GM06990 (cell line): ENCODE results near the gene ZBTB7C.

ENCODE experiments used
- DNase-seq: peaks from one replicate; pipeline ENCODE4 v3.0.0-alpha.2; 2011; ENCODE audit not compliant: insufficient read length; ENCODE audit errors: extremely low read depth
- H3K27me3 ChIP-seq: replicated peaks from 2 replicates; pipeline ENCODE4 v1.6.0; 2011; ENCODE audit warnings: low read length; ENCODE audit not compliant: control insufficient read depth, insufficient read depth
- H3K36me3 ChIP-seq: 2 replicates; pipeline ENCODE4 v1.5.1; 2011; ENCODE audit warnings: low read length; ENCODE audit not compliant: control insufficient read depth, insufficient read depth
- H3K4me3 ChIP-seq: replicated peaks from 2 replicates; pipeline ENCODE4 v1.5.1; 2011; ENCODE audit warnings: low read depth, mild to moderate bottlenecking, control low read depth, low read length
- TF ChIP-seq, protein P1 (sequence below): IDR thresholded peaks from 2 replicates; pipeline ENCODE4 v1.5.1; 2011; ENCODE audit warnings: low read length, control low read depth, mild to moderate bottlenecking, inconsistent platforms; ENCODE audit not compliant: insufficient read depth, poor library complexity, severe bottlenecking

ZBTB7C gene

DNA sequence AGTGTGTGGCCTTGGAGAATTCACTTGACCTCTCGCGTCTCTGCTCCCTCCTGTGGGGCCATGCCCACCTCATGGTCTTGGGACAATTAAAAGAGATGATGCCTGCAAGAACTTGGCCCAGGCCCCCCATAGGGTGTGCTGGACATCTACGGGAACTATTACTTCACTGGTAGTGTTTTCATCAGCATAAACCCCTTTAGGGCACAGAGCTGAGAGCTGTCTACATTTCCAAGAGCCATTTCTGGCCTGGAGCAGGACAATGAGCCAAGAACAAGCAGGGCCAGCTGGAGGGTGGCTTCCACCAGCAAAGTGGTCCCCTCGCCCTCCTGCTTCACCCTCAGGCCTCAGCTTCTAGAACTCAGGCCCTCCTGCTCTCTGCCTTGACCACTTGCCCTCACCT, 232.3 kb downstream of the ZBTB7C start:
- TF ChIP-seq, protein P1, sequence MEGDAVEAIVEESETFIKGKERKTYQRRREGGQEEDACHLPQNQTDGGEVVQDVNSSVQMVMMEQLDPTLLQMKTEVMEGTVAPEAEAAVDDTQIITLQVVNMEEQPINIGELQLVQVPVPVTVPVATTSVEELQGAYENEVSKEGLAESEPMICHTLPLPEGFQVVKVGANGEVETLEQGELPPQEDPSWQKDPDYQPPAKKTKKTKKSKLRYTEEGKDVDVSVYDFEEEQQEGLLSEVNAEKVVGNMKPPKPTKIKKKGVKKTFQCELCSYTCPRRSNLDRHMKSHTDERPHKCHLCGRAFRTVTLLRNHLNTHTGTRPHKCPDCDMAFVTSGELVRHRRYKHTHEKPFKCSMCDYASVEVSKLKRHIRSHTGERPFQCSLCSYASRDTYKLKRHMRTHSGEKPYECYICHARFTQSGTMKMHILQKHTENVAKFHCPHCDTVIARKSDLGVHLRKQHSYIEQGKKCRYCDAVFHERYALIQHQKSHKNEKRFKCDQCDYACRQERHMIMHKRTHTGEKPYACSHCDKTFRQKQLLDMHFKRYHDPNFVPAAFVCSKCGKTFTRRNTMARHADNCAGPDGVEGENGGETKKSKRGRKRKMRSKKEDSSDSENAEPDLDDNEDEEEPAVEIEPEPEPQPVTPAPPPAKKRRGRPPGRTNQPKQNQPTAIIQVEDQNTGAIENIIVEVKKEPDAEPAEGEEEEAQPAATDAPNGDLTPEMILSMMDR: no peak
- Histone ChIP-seq H3K4me3 (no peak overlapping the region), H3K36me3 (no peaks in the 10 kb centered on the region), H3K27me3 (no peaks in the 10 kb centered on the region; the same call in 1 of the 2 replicates)
- DNase-seq: no peak

DNA sequence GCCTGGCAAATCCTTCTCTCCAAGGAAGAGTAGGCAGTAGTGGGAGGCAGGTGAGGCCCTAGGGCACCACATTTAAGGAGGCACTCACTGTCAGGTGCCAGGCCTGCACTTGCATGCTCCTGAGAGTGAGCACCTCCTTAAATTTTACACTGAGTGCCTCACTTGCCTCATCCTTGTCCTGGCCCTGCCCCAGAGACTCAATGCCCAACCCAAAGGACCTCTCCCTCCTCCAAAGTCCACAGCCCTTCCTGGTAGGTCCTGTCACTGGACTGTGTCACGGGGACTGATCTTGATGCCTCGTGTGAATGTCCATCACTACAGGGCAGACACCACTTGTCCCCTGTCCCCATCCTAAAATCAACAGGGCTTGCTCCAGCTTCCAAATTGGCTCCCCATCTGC, 235.6 kb downstream of the ZBTB7C start:
- peaks cover 2% of the 10 kb centered on the region for H3K27me3 ChIP-seq
- TF ChIP-seq, protein P1: no peak
- no peak overlapping the region for H3K4me3 ChIP-seq
- no peaks in the 10 kb centered on the region for H3K36me3 ChIP-seq
- DNase-seq: no peak

DNA sequence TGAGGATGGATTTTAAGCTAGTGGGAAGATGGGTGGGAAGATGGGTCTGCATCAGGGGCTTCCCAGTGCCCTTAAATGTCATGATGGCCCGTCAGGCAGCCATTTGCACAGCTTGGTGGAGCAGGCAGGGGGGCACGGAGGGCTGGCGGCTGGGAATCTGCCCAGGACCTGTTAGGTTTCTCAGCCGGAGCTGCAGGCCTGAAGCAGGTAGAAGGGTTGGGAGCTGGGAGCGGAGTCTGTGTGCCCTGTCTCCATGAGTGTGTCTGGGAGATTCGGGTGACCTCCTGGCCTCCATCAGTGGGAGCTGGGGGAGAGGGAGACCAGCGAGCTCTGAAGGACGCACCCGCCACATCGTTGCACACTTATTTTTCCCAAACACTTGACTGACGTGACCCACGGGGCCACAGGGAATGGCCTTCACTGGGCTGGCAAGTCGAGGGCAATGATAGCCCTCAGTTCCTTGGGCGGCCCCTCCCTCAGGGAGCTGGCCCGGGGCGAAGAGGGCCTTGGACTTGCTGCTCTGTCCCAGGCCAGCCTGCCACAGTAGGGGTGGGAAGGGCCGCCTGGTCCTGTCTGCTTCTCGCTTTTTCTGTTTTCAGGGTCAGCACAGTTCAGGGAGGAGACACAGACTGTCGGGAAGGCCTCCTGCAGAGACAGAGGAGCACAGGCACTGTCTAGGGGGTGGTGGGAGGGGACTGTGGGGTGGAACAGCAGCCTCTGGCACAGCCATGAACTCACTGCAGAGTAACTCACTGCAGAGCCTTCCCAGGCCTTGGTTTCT, 236.8 kb downstream of the ZBTB7C start:
- TF ChIP-seq, protein P1: no peak
- H3K27me3 ChIP-seq: peaks cover 2% of the 10 kb centered on the region
- no peak overlapping the region for H3K4me3 ChIP-seq
- no peak for DNase-seq
- H3K36me3 ChIP-seq: no peaks in the 10 kb centered on the region

- TF ChIP-seq, protein P1: no peak
- H3K27me3 ChIP-seq: peaks cover 2% of the 10 kb centered on the region
- no peak for DNase-seq
Measured at GRCh38 chr18:48171490-48172188, 237.5 kb downstream of the ZBTB7C start.

DNA sequence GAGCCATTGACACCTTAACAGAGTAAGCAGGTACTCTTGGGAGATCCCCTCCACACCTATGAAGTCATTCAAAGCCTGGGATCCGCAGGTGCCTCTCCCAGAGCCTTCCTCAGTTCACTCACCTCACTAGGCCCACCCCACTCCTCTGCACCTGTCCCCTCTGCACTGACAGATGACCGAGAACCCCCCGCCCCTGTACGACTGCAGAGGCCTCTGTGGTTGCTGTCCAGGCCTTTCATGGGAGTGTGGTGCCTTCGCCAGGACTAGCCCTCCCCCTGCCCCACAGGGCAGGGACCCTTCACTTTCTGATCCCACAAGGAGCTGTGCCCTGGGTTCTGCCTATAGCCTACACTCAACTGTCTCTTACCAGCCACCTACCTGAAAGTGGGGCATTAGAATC, 238.5 kb downstream of the ZBTB7C start:
- no peak for DNase-seq
- TF ChIP-seq, protein P1: no peak

More at GRCh38 chr18:48171490-48172188, 237.5 kb downstream of the ZBTB7C start:
- H3K36me3 ChIP-seq: no peaks in the 10 kb centered on the region
- no peak overlapping the region for H3K4me3 ChIP-seq

More for the DNA sequence above, 238.5 kb downstream of the ZBTB7C start:
- H3K27me3 ChIP-seq: peaks cover 2% of the 10 kb centered on the region
- H3K36me3 ChIP-seq: no peaks in the 10 kb centered on the region
- no peak overlapping the region for H3K4me3 ChIP-seq
